Endodermal cell (in vitro differentiated cells): ENCODE data around the gene NMRK2. TPM values are rescaled to one million over a fixed set of nuclear protein-coding genes. Genes with fewer than 3 reads are reported as not detected.
A peak's percentile ranks its signal among the peaks of the same experiment; 100 is the strongest.

ENCODE experiments used
- DNase-seq: peaks from one replicate; pipeline ENCODE4 v3.0.0-alpha.2; 2017
- H3K27ac ChIP-seq: 2 replicates; pipeline ENCODE4 v1.5.1; 2013; ENCODE audit warnings: mild to moderate bottlenecking, low read depth, low read length, moderate library complexity
- H3K27me3 ChIP-seq: 2 replicates; pipeline ENCODE4 v1.6.1; 2013; ENCODE audit warnings: mild to moderate bottlenecking, low read length, moderate library complexity; ENCODE audit not compliant: insufficient read depth, control insufficient read depth, poor library complexity, severe bottlenecking
- H3K36me3 ChIP-seq: 2 replicates; pipeline ENCODE4 v1.7.0; 2013; ENCODE audit warnings: mild to moderate bottlenecking, low read length, moderate library complexity; ENCODE audit not compliant: control insufficient read depth, insufficient read depth
- H3K4me1 ChIP-seq: one replicate; pipeline ENCODE4 v1.7.0; 2013; ENCODE audit warnings: low read length; ENCODE audit not compliant: control insufficient read depth, insufficient read depth
- H3K4me3 ChIP-seq: 2 replicates; pipeline ENCODE4 v1.5.1; 2013; ENCODE audit warnings: mild to moderate bottlenecking, low read length, moderate library complexity
- H3K9ac ChIP-seq: 2 replicates; pipeline ENCODE4 v1.6.1; 2013; ENCODE audit warnings: mild to moderate bottlenecking, low read length, moderate library complexity; ENCODE audit not compliant: poor library complexity, severe bottlenecking; ENCODE audit errors: extremely low read depth
- H3K9me3 ChIP-seq: 2 replicates; pipeline ENCODE4 v1.6.1; 2013; ENCODE audit warnings: mild to moderate bottlenecking, low read length, moderate library complexity; ENCODE audit not compliant: control insufficient read depth
- H3K27ac Mint-ChIP-seq: 2 replicates; pipeline ENCODE4 v1.8.0; 2020; ENCODE audit warnings: mixed read lengths
- H3K27me3 Mint-ChIP-seq: 2 replicates; pipeline ENCODE4 v1.8.0; 2021; ENCODE audit warnings: mild to moderate bottlenecking, mixed read lengths; ENCODE audit not compliant: insufficient read depth
- H3K36me3 Mint-ChIP-seq: 2 replicates; pipeline ENCODE4 v1.8.0; 2020; ENCODE audit warnings: low read depth, mixed read lengths
- H3K4me1 Mint-ChIP-seq: 2 replicates; pipeline ENCODE4 v1.8.0; 2020; ENCODE audit warnings: mixed read lengths
- H3K4me3 Mint-ChIP-seq: 2 replicates; pipeline ENCODE4 v1.8.0; 2020; ENCODE audit warnings: mild to moderate bottlenecking, moderate library complexity, mixed read lengths
- H3K9me3 Mint-ChIP-seq: 2 replicates; pipeline ENCODE4 v1.8.0; 2020; ENCODE audit warnings: mild to moderate bottlenecking, mixed read lengths
- CTCF ChIP-seq: fragments of 200-600 bp; sonication (generic); conservative IDR thresholded peaks from 2 replicates; pipeline ENCODE4 v1.5.0; 2021; ENCODE audit warnings: antibody characterized with exemption, mild to moderate bottlenecking
- WGBS, 2 experiments: methylation state at CpG; one replicate each; pipeline versions ENCODE4 v1.1.5 to v1.1.7; 2013; ENCODE audit warnings: missing lambda C conversion rate in 2 of 2, mixed read lengths in 1 of 2; ENCODE audit not compliant: insufficient coverage in 1 of 2, insufficient read length in 1 of 2; 5-methylcytosine and 5-hydroxymethylcytosine counted together
- total RNA-seq, 2 donors: library from RNA; stranded (reverse); fragmentation: NEBNext Ultra II Directional in 1 of 2; extraction: Animal tissue kit (Norgen Biotek cat#: 25700) in 1 of 2; gene quantifications; 2 replicates in 1 of 2; 3 replicates in 1 of 2; pipeline ENCODE4 v1.2.1, GENCODE V29; 2021

Gene NMRK2
- total RNA-seq, 2 donors from 2014 or later: 22.1 to 36.4 TPM

GRCh38 chr19:3970808-3971598 lies 38.1 kb downstream of the NMRK2 start, which contains the start of gene DAPK3:
TSS of gene DAPK3 (minus strand) at chr19:3971099. CDS start at chr19:3969735, 1,364 bp downstream.
- H3K9me3 Mint-ChIP-seq: no peaks in the 10 kb centered on the region
- H3K9me3 ChIP-seq: no peaks in the 10 kb centered on the region
- WGBS, 2 experiments: 0 to 1% methylated on average over 34 to 73 of the region's 73 CpGs
- H3K27ac Mint-ChIP-seq: peak within 1 kb of the TSS; percentile 99
- H3K27me3 ChIP-seq: no peaks in the 10 kb centered on the region
- peak within 1 kb of the TSS; percentile 82 for H3K9ac ChIP-seq
- no peaks in the 10 kb centered on the region for H3K27me3 Mint-ChIP-seq
- no peaks in the 10 kb centered on the region for H3K4me1 ChIP-seq
- peak; percentile 99 for DNase-seq
- peak within 1 kb of the TSS; percentile 89 for H3K4me3 ChIP-seq
- TF ChIP-seq CTCF: no peak
- H3K36me3 ChIP-seq: peaks cover 38% of the 10 kb centered on the region
- peaks cover 27% of the 10 kb centered on the region for H3K4me1 Mint-ChIP-seq
- peaks cover 38% of the 10 kb centered on the region for H3K36me3 Mint-ChIP-seq
- peak within 1 kb of the TSS; percentile 84 for H3K27ac ChIP-seq
- H3K4me3 Mint-ChIP-seq: peak within 1 kb of the TSS; percentile 84

- H3K36me3 Mint-ChIP-seq: peaks cover 44% of the 10 kb centered on the region
- no peak overlapping the region for H3K4me3 ChIP-seq
- no peaks in the 10 kb centered on the region for H3K9me3 Mint-ChIP-seq
- 95 to 100% methylated on average over 7 to 8 of the region's 8 CpGs for WGBS, 2 experiments
- peak; percentile 49 for DNase-seq
- H3K4me1 ChIP-seq: peaks cover under 1% of the 10 kb centered on the region
- H3K9me3 ChIP-seq: no peaks in the 10 kb centered on the region
- H3K27me3 ChIP-seq: no peaks in the 10 kb centered on the region
- TF ChIP-seq CTCF: no peak
- peaks cover 55% of the 10 kb centered on the region for H3K36me3 ChIP-seq
- H3K27ac ChIP-seq: no peak overlapping the region
- H3K27me3 Mint-ChIP-seq: no peaks in the 10 kb centered on the region
- peak overlapping the region; percentile 13 for H3K27ac Mint-ChIP-seq
- peaks cover 4% of the 10 kb centered on the region for H3K4me1 Mint-ChIP-seq
- H3K9ac ChIP-seq: no peak overlapping the region
- H3K4me3 Mint-ChIP-seq: no peak overlapping the region
Observed at GRCh38 chr19:3975144-3975543, 42.3 kb downstream of the NMRK2 start.

- H3K4me3 Mint-ChIP-seq: no peak overlapping the region
- no peaks in the 10 kb centered on the region for H3K9me3 ChIP-seq
- H3K9ac ChIP-seq: no peak overlapping the region
- H3K27me3 Mint-ChIP-seq: no peaks in the 10 kb centered on the region
- peak overlapping the region; percentile 44 for H3K27ac ChIP-seq
- H3K4me1 ChIP-seq: peaks cover 5% of the 10 kb centered on the region
- no peaks in the 10 kb centered on the region for H3K27me3 ChIP-seq
- H3K36me3 ChIP-seq: peaks cover 60% of the 10 kb centered on the region
- peaks cover 2% of the 10 kb centered on the region for H3K4me1 Mint-ChIP-seq
- H3K27ac Mint-ChIP-seq: peak overlapping the region; percentile 58
- no peaks in the 10 kb centered on the region for H3K9me3 Mint-ChIP-seq
- DNase-seq: peak; percentile 49
- TF ChIP-seq CTCF: no peak
- 95 to 97% methylated on average over 11 to 14 of the region's 14 CpGs for WGBS, 2 experiments
- H3K4me3 ChIP-seq: no peak overlapping the region
- peaks cover 49% of the 10 kb centered on the region for H3K36me3 Mint-ChIP-seq
Observed at GRCh38 chr19:3975637-3976087, 42.8 kb downstream of the NMRK2 start.
